Measurements from ENCODE around the gene PCDHGB2. TPM values are rescaled to one million over a fixed set of nuclear protein-coding genes. Genes with fewer than 3 reads are reported as not detected.
A peak's percentile ranks its signal among the peaks of the same experiment; 100 is the strongest.
"Not testable (repeated sequence)": the region's sequence is repeated elsewhere in the genome, so short reads cannot be mapped to it uniquely, and the experiment has no call there.

Gene PCDHGB2
- polyA plus RNA-seq, 1 donor (not counting 4 experiments of a cell fraction or from before 2014, with no cell fraction given) = 0.12 TPM

GRCh38 chr5:141384471-141385267 is 24.9 kb downstream of the PCDHGB2 start:
- H4K20me1 ChIP-seq (ENCODE audit: control insufficient read depth, extremely low read depth, insufficient read depth, low read length) = no peaks in the 10 kb centered on the region
- TF ChIP-seq EZH2 (IDR thresholded peaks at IDR 0.05; ENCODE audit: low read length) = no peak
- no peak for TF ChIP-seq CTCF (optimal IDR thresholded peaks at IDR 0.05 in 1 of 3, IDR thresholded peaks at IDR 0.05 in 1 of 3, conservative IDR thresholded peaks at IDR 0.05 in 1 of 3; ENCODE audit: extremely low read depth in 1 of 3, insufficient read depth in 2 of 3, low read length in 3 of 3)
- H3K27me3 ChIP-seq (ENCODE audit: control insufficient read depth, extremely low read depth, insufficient read depth, low read length) = peaks cover 8% of the 10 kb centered on the region
- no peaks in the 10 kb centered on the region for H3K4me1 ChIP-seq (ENCODE audit: control insufficient read depth, extremely low read depth, insufficient read depth, low read length)
- no peaks in the 10 kb centered on the region for H3K36me3 ChIP-seq (ENCODE audit: control insufficient read depth in 2 of 2, extremely low read depth in 1 of 2, insufficient read depth in 2 of 2, low read length in 2 of 2)
- dilution Hi-C loops (cut with MboI; ENCODE audit: extremely low pct_ligation_motif_present, low sequenced_read_pairs) = no loop called here
- no peak overlapping the region for H3K9ac ChIP-seq (ENCODE audit: control insufficient read depth, extremely low read depth, insufficient read depth, low read length)
- H3K4me2 ChIP-seq (ENCODE audit: control insufficient read depth, extremely low read depth, insufficient read depth, low read depth, low read length) = no peak overlapping the region
- H3K4me3 ChIP-seq (ENCODE audit: control insufficient read depth in 2 of 3, extremely low read depth in 1 of 3, insufficient read depth in 2 of 3, low read depth in 1 of 3, low read length in 3 of 3) = no peak overlapping the region
- DNase-seq (ENCODE audit: low read depth, low spot score) (no peak), FAIRE-seq (no peak)
- no peaks in the 10 kb centered on the region for H3K79me2 ChIP-seq (ENCODE audit: control insufficient read depth, insufficient read depth, low read length)
- H3K9me1 ChIP-seq (ENCODE audit: control insufficient read depth, extremely low read depth, insufficient read depth, low read length) = no peaks in the 10 kb centered on the region
- no peak overlapping the region for H3K27ac ChIP-seq (ENCODE audit: control insufficient read depth, insufficient read depth, low read length)
- peaks cover 12% of the 10 kb centered on the region for H3K9me3 ChIP-seq (ENCODE audit: control insufficient read depth, low read depth, low read length)
- H2AFZ ChIP-seq (ENCODE audit: control insufficient read depth, low read length) = no peak overlapping the region

GRCh38 chr5:141387557-141388311 is 27.9 kb downstream of the PCDHGB2 start, which contains the start of gene PCDHGB4:
PCDHGB4 (plus strand) TSS chr5:141387698; CDS start chr5:141387885, 187 bp downstream.
- H3K27me3 ChIP-seq (ENCODE audit: control insufficient read depth, extremely low read depth, insufficient read depth, low read length); dilution Hi-C loops (cut with MboI; ENCODE audit: extremely low pct_ligation_motif_present, low sequenced_read_pairs); H3K4me1 ChIP-seq (ENCODE audit: control insufficient read depth, extremely low read depth, insufficient read depth, low read length); H3K4me2 ChIP-seq (ENCODE audit: control insufficient read depth, extremely low read depth, insufficient read depth, low read depth, low read length); H2AFZ ChIP-seq (ENCODE audit: control insufficient read depth, low read length); H3K9ac ChIP-seq (ENCODE audit: control insufficient read depth, extremely low read depth, insufficient read depth, low read length); DNase-seq (ENCODE audit: low read depth, low spot score); H4K20me1 ChIP-seq (ENCODE audit: control insufficient read depth, extremely low read depth, insufficient read depth, low read length); H3K9me1 ChIP-seq (ENCODE audit: control insufficient read depth, extremely low read depth, insufficient read depth, low read length); H3K79me2 ChIP-seq (ENCODE audit: control insufficient read depth, insufficient read depth, low read length); H3K36me3 ChIP-seq (ENCODE audit: control insufficient read depth in 2 of 2, extremely low read depth in 1 of 2, insufficient read depth in 2 of 2, low read length in 2 of 2); H3K27ac ChIP-seq (ENCODE audit: control insufficient read depth, insufficient read depth, low read length): not testable (repeated sequence)
- peak in 2 of 3 experiments; percentile 47 to 64 for TF ChIP-seq CTCF (optimal IDR thresholded peaks at IDR 0.05 in 1 of 3, IDR thresholded peaks at IDR 0.05 in 1 of 3, conservative IDR thresholded peaks at IDR 0.05 in 1 of 3; ENCODE audit: extremely low read depth in 1 of 3, insufficient read depth in 2 of 3, low read length in 3 of 3)
- peaks cover 19% of the 10 kb centered on the region for H3K9me3 ChIP-seq (ENCODE audit: control insufficient read depth, low read depth, low read length)
- FAIRE-seq = peak; percentile 34
- peak within 1 kb of the TSS in 2 of 3 experiments; percentile 23 to 34 for H3K4me3 ChIP-seq (ENCODE audit: control insufficient read depth in 2 of 3, extremely low read depth in 1 of 3, insufficient read depth in 2 of 3, low read depth in 1 of 3, low read length in 3 of 3)
